ENCODE data around the gene OTUB1. TPM values are rescaled to one million over a fixed set of nuclear protein-coding genes. Genes with fewer than 3 reads are reported as not detected.

OTUB1 gene
- polyA plus RNA-seq, 1 donor: 49.5 TPM

DNA sequence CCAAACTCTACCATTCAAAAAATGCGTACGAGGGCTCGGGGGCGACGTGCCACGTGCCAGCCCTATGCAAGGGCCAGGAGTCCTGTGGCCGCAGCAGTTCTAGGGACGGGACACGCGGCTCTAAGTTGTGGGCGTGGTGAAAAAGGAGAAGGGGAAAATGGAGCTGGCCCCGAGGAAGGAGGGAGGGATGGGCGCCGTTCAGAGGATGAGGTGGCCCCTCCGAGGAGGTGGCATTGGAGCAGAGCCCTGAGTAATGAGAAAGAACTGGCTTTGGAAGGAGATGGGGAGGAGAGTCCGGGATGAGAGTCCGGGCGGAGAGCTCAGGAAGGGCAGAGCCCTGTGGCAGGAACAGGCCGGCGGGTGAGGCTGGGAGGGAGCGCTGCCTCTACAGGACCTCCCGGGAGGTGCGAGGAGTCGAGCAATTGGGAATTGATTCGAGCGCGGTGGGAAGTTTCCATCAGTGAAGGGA is 21.0 kb downstream of the OTUB1 start:
- no peak for DNase-seq

DNA sequence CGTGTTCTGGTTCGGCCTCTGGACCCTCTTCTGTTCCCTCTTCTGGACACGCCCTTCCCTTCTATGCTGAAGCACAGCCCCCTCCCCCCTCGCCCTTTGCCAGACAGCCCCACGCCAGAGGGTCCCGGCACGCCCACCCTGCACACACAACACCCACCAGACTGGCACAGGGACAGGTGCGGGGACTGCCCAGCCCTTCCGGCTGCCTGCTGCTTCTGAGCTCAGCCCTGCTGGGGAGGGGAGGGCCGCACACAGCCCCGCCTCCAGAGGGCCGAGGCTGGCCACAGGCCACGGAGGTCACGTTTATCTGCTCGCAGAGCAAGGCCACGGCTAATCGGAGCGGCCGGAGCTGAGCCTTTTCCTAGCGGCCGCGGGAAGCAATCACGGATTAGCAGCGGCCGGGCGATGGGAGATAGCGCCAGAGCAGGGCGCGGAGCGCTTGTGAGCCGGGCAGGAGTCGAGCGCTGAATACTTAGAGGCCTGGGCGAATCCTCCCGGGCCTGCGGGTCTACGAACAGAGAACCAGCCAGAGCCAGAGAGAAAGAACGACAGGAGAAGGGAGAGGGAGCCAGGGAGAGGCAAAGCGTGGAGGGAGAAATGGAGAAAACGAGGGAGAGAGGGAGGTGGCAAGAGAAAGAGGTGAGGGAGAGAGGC is 21.5 kb downstream of the OTUB1 start:
- peak; percentile 65 for DNase-seq

DNA sequence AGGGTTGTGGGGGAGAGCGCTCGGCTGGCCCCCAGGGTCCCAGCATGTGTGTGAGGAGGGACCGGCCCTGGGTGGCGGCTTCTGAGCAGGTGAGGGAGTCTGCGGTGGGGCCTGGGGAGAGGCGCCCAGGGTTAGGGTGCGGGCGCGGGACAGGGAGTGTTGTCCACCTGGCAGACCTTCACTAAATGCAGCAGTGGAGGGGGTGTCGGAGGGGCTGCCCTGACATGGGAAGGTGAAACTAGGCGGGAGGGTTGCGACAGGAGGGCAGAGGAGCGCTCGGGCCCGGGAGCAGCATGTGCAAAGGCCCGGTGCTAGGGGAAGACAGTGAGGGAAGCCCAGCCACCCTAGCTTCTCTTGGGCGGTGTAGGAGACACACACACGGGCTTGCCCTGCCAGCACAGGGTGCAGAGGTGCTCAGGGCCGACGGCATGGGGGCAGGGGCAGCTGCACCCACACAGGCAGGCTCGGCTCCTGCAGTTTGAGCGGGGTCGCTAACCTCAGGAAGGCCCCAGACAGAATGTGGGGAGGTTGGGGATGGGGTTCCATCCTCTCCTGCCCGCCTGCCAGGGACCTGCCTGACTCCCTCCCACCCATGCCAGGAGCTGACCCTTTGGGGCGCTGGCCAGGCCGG is 22.2 kb downstream of the OTUB1 start:
- no peak for DNase-seq

DNA sequence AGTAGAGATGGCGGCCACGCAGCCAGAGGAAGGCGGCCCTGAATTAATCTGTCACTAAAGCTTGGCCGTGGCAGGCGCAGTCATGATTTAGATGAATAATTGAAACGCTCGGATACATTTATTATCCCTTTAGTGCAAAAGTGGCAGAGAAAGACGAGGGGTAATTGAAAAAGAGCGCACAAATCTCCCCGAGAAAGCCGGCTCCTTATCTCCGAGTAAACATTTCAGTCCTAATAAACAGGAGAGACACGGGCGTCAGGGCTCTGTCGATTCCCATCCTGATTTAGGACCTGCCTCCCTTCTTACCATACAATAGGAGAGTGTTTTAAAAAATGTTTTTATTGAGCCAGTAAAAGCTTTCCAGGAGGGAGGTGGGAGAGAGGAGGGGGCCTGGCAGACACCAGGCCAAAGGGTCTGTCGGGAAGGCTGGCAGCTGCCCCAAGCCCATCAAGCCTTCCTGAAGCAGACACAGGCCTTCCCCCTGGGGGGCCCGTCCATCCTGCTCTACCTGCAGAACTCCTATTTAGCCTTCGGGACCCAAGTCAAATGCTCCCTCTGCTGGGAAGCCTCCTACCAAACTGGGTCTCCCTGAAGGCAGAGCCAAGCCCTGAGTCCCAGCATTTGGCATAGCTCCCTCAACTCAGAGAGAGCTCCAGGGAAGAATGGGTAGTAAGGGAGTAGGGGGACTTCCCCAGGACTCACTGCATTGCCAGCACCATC is 22.8 kb downstream of the OTUB1 start:
- DNase-seq: no peak

DNA sequence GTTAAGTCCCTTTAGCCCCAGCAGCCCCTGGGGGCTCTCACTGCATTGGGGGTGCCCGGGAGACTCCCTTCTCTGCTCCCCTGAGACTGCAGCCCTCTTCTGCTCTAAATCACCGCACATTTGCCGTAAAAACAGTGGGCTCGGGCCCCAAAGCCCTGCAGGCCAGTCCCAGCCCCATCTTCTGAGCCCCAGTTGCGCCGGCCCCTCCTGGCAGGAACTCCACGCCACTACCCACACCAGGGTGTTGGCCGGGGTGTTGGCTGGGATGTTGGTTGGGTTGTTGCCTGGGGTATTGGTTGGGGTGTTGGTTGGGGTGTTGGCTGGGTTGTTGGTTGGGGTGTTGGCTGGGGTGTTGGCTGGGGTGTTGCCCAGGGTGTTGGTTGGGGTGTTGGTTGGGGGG is 23.5 kb downstream of the OTUB1 start:
- DNase-seq: no peak

DNA sequence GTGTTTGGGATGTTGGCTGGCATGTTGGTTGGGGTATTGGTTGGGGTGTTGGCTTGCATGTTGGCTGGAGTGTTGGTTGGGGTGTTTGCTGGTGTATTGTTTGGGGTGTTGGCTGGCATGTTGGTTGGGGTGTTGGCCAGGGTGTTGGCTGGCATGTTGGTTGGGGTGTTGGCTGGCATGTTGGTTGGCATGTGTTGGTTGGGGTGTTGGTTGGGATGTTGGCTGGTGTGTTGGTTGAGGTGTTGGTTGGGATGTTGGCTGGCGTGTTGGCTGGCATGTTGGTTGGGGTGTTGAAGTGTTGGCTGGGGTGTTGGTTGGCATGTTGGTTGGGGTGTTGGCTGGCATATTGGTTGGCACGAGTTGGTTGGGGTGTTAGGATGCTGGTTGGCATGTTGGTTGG is 24.5 kb downstream of the OTUB1 start:
- DNase-seq: no peak

DNA sequence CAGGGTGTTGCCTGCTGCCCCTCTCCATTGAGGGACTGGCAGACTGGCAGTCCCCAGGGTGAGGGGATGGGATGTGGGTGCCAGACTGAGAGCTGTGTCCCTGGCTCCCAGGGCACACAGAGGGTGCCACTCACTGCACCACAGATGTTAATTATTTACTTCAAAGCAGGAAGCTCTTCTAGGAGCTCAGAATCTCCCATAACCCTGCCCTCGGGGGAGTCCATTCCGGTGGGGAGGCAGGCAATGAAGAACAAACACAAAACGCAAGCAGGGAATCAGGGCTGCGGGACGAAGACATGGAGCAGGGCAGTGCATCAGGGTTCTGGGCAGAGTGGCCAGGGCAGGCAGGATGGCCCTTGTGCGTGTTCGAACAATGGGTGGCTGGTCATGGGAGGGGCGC is 25.1 kb downstream of the OTUB1 start:
- DNase-seq: no peak

DNA sequence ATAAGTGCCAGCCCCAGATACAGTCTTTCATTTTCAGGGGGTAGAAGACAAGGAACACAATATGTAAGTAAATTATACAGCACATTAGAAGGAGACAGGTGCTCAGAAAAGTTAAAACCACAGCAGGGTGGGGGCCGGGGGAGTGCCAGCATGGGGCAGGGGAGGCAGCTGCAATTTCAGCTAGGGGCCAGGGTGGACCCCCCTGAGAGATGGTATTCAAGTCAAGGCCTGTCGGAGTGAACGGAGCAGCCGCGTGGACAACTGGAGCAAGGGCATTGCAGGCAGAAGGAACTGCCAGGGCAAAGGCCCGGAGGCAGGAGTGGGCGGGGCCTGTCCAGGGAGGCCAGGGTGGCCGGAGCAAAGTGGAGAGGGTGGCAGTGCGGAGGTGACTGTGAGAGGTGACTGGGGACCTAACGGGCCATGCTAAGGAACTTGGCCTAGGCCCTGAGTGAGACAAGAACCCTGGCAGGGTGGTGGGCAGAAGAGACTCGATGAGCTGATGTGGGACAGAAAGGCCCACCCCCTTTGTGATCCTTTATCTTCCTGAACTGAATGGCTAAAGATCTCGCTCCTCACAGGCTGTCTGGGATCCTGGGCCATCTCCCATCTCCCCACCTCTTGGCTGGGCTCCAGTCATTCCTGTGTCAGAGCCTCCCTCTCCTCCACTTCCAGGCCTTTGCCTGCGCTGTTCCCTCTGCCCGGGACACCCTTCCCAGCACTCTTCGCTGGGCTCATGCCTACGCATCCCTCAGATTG is 27.1 kb downstream of the OTUB1 start:
- no peak for DNase-seq

DNA sequence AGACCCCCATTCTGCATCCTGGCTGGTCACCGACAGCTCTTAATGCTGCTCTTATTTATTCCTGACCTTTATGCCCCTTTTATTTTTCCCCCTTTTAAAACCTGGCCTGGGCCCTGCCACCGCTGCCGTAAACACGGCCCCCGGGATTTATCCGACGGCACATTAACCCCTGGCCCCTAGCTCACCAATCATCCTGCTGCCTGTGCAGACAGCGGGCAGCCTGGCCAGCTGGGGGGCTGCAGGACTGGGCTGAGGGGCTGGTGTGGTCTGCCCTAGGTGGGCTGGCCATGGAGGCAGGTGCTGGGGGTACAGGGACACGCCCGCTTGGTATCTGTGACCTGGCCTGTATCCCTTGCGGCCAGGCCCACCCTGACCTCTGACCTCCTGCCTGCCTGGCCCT is 28.1 kb downstream of the OTUB1 start:
- no peak for DNase-seq

DNA sequence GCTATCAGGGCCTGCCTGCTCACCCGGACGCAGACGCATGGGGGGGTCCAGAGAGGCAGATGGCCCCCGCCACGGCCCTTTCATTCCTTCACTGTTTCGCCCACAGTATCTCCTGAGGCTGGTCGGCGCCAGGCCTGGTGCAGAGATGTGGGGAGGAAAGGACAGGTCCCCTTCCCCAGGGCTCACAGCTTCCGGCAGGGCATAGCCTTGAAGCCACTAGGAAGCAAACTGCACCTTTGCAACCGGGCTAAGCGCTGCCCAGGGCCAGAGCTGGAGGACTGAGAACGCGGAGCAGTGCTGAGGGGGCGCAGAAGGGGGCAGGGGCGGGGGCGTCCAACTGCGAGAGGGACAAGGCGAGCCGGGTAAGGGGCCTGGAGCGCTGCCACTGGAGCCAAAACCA is 29.3 kb downstream of the OTUB1 start:
- no peak for DNase-seq

DNA sequence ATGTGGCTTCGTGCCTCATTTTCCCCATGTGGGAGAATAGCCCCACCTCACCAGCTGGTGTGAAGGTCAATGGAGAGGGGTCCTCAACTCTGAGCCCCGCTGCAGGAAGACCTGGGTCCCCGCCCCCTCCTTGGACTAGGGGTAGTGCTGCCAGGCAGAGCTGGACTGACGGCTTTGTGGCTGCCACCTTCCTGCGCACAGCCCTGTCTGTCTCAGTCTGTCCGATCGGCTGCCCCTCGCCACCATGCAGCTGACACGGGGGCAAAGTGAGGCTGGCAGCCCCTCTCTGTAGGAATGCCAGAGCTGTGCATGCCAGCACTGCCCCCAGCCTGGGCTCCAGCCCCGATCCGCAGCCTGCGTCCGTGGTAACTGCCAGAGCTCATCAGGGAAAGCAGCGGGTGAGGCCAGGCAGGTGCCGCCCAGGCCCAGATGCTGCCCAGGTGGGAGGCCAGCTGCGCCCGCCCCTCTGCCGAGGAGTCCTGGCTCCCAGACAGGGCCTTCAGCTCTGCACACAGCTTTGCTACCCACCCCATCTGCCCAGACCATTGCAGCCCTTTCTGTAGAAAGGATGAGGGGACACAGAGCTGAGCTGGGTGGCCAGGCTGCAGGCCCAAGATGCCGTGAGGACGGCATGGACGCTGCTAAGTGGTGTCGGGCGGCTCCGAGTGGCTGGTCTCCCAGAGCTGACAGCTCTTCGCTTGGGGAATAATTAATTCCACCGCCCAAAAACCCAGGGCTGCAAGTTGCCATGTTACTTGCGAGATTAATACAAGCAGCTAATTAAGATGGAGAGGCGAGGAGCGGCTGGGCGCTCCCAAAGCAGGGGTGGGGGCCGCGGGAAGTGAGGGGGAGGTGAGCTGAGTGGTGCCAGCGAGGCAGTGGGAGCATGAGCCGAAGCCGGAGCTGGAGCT is 30.0 kb downstream of the OTUB1 start:
- DNase-seq: no peak

DNA sequence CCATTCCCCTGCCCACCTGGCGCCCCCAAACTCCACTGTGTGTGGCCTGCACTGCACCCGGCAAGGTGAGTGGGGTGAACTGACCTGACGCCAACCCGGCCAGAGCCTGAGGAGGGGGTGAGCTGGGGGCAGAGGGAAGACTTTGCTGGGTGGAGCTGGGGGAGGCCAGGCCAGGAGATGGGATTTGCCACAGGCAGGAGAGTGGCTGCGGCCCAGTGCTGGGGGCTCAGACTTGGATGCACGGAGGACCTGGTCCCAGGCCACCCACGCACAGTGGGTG is 31.6 kb downstream of the OTUB1 start:
- no peak for DNase-seq

DNA sequence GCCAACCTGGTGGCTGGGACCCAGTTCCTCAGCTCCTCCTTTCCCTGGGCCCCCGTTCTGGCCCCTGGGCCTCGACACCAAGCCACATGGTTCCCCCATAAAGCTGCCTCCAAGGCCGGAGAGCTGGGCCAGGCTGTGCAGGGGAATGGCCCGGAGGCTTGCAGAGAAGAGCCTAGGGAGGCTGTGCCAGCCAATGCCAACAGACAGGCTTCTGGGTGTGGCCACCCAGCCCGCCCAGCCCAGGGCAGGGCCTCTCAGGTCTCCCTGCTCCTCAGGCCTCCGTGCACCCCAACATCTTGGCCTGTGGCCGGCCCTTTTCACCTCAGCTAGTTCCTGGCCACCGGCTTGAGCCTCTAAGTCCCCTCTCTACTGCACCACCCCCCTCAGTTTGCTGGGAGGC is 32.1 kb downstream of the OTUB1 start:
- DNase-seq: no peak

DNA sequence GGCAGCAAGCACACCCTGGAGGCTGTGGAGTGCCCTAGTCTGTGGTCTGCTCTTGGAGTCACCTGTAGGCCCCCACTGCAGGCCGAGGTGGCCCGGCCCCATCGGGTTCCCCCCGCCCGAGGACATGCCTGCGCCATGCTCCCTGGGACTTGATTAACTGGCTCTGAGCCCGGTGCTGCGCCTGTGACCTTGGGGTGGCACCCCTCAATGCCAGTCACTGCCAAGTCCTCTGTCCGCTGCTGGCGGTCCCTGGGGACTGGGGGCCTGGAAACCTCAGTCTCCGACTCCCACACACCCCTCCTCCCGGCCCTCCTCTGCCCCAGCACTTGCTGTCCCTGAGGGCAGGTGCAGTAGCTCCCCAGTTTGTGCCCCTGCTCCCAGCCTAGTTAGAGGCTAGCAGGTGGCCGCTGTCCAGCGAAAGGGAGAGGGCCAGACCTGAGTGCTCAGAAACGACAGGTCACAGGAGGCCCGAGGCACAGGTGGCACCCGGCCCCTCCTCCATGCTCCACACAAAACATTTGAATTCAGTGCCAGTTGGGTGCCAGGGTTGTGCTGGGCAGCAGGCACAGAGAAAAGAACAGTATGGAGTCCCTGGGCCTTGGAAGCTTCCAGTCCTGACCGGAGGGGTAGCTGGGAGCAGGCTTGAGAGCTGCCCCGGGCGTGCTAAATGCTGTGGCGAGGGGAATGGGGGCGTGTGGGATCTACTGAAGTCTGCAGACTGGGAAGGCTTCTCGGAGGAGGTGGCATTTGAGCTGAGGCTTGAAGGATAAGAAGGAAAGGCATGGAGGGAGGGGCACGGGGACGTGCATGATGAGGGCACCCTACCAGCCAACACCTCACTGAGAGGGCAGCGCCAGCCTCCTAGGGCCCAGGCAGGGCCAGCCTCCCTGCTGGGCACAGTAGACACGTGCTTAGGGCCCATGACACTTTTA is 33.1 kb downstream of the OTUB1 start:
- DNase-seq: no peak

DNA sequence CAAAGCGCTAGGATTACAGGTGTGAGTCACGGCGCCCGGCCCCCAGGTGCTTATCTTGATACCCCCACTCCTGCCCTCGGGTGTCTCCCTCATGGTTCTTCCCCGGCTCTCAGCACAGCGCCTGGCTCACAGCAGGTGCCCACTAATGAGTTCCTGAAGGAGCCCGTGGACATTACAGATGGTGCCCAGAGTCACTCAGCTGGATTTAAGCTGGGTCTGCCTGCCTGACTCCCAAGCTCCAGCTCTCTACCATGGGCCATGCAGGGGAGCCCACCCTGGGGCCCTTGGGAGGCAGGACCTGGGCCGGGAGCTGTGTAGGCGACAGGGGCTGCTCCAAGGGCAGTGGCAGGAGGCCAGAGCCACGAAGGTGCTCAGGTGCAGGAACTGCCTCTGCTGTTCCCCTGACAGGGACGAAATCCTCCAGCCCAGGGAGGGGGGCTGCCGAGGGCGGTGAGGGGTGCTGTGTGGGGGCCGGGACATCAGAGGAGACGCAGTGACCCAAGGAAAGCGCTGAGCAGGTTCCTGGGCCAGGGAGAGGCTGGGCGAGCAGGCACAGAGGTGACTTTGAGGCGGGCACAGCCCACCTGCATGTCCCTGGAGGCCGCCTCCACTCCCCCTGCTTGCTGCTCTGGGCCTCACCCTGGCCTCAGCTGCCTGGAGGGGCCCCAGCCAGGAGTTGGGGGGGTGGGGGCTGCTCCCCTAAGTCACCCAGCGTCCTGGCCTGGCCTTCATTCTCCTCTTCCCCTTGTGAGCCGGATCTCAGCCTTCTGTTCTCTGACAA is 34.9 kb downstream of the OTUB1 start:
- DNase-seq: no peak

DNA sequence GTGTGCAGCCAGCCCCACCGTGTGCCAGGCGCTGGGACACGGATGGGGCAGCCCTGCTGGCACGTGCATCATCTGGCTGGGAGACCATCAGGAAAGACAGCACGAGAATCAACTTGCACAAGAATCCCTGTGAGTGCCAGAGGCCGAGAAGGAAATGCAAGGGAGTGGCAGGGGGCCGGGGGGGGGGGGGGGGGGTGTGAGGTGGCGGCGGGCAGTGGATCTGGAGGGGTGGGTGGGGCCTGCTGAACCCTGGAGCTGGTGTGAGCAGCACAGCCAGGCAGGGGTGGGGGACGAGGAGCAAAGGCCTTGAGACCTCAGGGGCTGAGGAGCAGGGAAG is 35.5 kb downstream of the OTUB1 start:
- no peak for DNase-seq

DNA sequence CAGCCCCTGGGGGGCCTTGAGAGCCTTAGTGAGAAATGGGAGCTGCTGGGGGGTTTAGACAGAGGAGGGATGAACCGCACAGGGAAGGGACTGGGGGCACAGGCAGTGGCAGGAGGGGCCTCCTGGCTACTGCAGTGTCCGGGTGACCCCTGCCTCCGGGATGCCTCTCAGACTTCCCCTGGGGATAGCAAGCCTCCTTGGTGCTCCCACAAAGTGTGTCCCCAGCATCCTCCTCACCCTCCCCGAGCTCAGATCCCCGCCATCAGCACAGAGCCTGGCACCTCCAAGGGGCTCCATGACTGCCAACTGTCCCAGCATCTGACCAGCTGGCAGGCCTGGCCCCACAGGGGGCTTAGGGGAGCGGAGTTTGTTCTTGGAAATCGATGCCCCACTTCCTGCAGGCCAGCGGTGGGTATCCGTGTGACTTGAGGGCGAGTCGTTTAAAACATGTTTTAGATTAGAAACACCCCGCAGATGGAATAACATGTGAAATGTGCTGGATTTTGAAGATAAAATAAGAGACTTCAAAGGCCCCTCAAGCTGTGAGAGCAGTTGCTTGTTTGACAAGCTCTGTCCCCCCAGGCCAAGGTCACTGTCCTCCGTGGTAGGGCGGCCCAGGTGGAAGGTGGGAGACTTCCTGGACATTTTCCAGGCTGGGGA is 36.0 kb downstream of the OTUB1 start:
- no peak for DNase-seq

DNA sequence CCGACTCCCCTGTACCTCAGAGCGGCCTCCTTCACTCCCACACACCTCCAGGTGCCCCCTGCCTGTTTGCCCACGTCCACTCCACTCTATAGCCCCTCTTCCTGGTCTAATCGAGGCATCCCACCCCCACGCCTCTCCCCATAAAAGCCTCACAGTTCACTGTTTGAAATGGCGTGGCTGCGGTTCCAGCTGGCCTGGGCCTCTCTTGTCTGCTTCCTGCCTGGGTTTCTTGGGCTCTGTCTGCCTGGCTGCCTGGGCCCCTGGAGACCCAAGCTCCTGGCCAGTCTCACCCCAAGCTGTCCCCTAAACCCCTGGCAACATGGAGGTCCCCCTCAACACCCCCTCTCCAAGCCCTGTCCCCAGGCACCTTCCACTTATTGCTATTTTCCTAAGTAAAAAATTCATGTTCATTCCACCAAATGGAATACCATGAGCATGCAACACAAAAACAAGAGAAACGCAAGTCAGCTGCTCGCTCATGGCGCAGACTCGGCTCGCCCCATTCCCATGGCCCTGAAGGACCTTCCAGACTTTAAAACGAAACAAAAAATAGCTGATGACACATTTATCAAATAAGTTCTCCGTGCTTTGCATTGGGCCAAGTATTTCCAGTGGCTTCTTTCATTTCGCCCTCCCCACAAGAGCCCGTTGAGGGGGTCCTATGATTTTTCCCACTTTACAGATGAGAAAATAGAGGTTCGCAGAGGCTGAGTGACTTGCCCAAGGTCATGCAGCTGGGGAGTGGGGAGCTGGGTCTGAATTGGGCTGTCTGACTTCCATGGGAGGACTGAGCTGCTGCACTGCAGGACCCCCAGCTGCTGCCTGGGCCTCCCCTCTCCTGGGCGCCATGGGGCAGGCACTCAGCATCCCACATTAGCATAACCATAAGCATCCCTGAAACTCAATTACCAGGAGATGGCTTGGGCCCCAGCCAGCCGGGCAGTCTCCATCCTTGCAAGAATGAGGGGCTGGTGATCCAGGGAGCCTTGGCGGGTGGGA is 37.8 kb downstream of the OTUB1 start:
- no peak for DNase-seq

DNA sequence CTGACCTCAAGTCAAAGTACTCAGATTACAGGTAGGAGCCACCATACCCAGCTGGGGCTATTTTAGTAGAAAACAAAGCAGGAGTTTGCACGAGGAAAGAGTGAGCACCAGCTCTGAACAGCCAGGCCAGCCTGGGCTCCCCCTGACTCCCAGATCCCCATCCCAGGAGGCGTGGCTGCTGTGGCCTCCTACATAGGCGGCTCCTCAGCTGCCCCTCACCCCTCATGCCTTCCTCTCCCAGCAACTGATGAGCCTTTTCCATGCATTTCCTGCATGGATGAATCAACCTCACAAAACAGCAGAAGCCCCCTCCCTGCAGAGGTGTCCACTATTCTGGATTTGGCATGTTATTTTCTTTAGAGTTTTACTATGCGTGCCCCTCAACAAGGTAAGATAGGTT is 39.0 kb downstream of the OTUB1 start:
- no peak for DNase-seq

Measured in hindlimb muscle (tissue), 1 donor.